Measurements from ENCODE around the gene ARHGAP5.

The ARHGAP5 gene, protein sequence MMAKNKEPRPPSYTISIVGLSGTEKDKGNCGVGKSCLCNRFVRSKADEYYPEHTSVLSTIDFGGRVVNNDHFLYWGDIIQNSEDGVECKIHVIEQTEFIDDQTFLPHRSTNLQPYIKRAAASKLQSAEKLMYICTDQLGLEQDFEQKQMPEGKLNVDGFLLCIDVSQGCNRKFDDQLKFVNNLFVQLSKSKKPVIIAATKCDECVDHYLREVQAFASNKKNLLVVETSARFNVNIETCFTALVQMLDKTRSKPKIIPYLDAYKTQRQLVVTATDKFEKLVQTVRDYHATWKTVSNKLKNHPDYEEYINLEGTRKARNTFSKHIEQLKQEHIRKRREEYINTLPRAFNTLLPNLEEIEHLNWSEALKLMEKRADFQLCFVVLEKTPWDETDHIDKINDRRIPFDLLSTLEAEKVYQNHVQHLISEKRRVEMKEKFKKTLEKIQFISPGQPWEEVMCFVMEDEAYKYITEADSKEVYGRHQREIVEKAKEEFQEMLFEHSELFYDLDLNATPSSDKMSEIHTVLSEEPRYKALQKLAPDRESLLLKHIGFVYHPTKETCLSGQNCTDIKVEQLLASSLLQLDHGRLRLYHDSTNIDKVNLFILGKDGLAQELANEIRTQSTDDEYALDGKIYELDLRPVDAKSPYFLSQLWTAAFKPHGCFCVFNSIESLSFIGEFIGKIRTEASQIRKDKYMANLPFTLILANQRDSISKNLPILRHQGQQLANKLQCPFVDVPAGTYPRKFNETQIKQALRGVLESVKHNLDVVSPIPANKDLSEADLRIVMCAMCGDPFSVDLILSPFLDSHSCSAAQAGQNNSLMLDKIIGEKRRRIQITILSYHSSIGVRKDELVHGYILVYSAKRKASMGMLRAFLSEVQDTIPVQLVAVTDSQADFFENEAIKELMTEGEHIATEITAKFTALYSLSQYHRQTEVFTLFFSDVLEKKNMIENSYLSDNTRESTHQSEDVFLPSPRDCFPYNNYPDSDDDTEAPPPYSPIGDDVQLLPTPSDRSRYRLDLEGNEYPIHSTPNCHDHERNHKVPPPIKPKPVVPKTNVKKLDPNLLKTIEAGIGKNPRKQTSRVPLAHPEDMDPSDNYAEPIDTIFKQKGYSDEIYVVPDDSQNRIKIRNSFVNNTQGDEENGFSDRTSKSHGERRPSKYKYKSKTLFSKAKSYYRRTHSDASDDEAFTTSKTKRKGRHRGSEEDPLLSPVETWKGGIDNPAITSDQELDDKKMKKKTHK (N-terminal part only)

DNA sequence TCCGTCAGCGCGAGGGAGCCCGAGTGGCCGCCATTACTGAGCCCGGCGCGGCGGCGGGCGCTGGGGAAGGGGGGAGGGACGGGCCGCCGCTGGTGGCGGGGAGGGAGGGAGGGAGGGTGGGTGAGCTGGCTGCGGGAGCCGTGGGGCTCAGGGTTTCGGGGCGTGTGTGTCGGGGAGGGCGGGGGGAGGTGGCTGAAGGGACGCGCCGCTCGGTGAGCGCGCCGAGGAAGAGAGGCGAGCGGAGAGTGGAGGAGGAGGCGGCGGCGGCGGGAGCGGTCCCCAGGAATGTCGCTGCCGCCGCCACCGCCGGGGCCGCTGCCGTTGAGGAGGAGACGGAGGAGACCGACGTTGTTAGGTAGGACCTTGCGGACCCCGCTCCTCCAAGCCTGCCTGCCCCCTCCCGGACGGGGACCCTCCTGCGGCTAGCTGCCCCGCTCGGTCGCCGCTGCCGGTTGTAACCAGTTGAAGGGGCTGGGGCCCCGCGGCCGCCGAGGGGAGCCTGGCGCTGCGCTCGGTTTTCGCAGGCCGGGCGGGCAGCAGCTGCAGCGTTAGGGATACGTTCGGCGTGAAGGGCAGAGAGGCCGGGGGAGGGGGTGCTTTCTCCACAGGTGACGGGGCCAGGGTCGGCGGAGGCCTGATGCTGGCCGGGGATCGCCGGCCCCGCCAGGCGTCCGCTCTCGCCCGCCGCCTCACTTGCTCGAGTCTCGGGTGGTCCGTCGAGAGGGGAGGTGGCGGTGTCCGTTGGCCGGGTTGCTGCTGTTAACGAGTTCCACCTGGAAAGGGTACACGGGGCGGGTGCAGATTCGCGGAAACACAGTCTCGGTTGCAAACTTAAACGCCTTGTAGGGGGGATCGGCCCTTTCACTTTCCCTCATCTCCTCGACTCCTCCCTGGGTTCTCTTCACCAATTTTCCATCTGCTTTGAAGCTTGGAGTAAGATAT, at the start of gene ARHGAP5:
ARHGAP5 (plus strand) TSS at position 224 of the 942 bp plus-strand sequence. CDS start 13,366 bp downstream, outside the sequence.
- Histone ChIP-seq H3K27me3 (ENCODE audit: control insufficient read depth, insufficient read depth, low read length) (peaks cover 4% of the 10 kb centered on the region), H3K4me3 (ENCODE audit: low read length) (peak within 1 kb of the TSS; percentile 94), H3K4me1 (ENCODE audit: control insufficient read depth, low read depth, low read length) (peaks cover 29% of the 10 kb centered on the region), H3K27ac (ENCODE audit: low read length) (peak within 1 kb of the TSS; percentile 72), H3K9ac (ENCODE audit: low read length) (peak within 1 kb of the TSS; percentile 89), H3K36me3 (ENCODE audit: control insufficient read depth, low read depth, low read length) (no peaks in the 10 kb centered on the region), H3K9me3 (ENCODE audit: control insufficient read depth, low read depth, low read length) (no peaks in the 10 kb centered on the region)

GRCh38 chr14:32028599-32028998, 48.5 kb upstream of the ARHGAP5 start:
- no peak overlapping the region for H3K27ac ChIP-seq (ENCODE audit: low read length)

DNA sequence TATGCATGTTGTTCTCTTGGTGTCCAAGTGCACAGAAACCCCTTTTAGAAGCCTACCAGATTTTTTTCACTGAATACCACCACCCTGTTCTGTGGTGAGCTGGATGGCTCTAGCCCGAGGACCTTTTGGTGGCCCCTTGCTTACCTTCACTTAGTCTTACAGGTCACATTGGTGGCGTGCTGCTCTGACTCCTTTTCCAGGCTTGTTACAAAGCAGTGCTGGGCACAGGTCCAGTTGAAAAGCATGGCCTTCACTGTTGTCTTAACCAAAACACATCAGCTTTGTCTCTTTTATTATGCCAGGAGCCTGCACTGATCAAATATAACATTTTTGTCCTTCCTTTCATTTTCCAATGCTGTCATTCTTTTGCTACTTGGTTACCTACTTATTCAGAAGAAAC, 43.6 kb upstream of the ARHGAP5 start:
- no peaks in the 10 kb centered on the region for H3K27me3 ChIP-seq (ENCODE audit: control insufficient read depth, insufficient read depth, low read length)
- no peak overlapping the region for H3K27ac ChIP-seq (ENCODE audit: low read length)
- no peaks in the 10 kb centered on the region for H3K36me3 ChIP-seq (ENCODE audit: control insufficient read depth, low read depth, low read length)
- H3K4me3 ChIP-seq (ENCODE audit: low read length), result no peak overlapping the region
- no peak overlapping the region for H3K9ac ChIP-seq (ENCODE audit: low read length)
- no peaks in the 10 kb centered on the region for H3K4me1 ChIP-seq (ENCODE audit: control insufficient read depth, low read depth, low read length)
- no peaks in the 10 kb centered on the region for H3K9me3 ChIP-seq (ENCODE audit: control insufficient read depth, low read depth, low read length)

More at GRCh38 chr14:32028599-32028998, 48.5 kb upstream of the ARHGAP5 start:
- Histone ChIP-seq H3K9me3 (ENCODE audit: control insufficient read depth, low read depth, low read length) (no peaks in the 10 kb centered on the region), H3K9ac (ENCODE audit: low read length) (no peak overlapping the region), H3K27me3 (ENCODE audit: control insufficient read depth, insufficient read depth, low read length) (no peaks in the 10 kb centered on the region), H3K36me3 (ENCODE audit: control insufficient read depth, low read depth, low read length) (no peaks in the 10 kb centered on the region), H3K4me3 (ENCODE audit: low read length) (no peak overlapping the region), H3K4me1 (ENCODE audit: control insufficient read depth, low read depth, low read length) (no peaks in the 10 kb centered on the region)

GRCh38 chr14:32038876-32039275, 38.2 kb upstream of the ARHGAP5 start:
- H3K36me3 ChIP-seq (ENCODE audit: control insufficient read depth, low read depth, low read length), result no peaks in the 10 kb centered on the region
- no peak overlapping the region for H3K27ac ChIP-seq (ENCODE audit: low read length)
- no peaks in the 10 kb centered on the region for H3K9me3 ChIP-seq (ENCODE audit: control insufficient read depth, low read depth, low read length)
- no peaks in the 10 kb centered on the region for H3K4me1 ChIP-seq (ENCODE audit: control insufficient read depth, low read depth, low read length)
- no peak overlapping the region for H3K4me3 ChIP-seq (ENCODE audit: low read length)
- no peak overlapping the region for H3K9ac ChIP-seq (ENCODE audit: low read length)
- H3K27me3 ChIP-seq (ENCODE audit: control insufficient read depth, insufficient read depth, low read length), result no peaks in the 10 kb centered on the region

GRCh38 chr14:32039401-32040030, 37.6 kb upstream of the ARHGAP5 start:
- Histone ChIP-seq H3K27me3 (ENCODE audit: control insufficient read depth, insufficient read depth, low read length) (no peaks in the 10 kb centered on the region), H3K27ac (ENCODE audit: low read length) (no peak overlapping the region), H3K36me3 (ENCODE audit: control insufficient read depth, low read depth, low read length) (no peaks in the 10 kb centered on the region), H3K4me1 (ENCODE audit: control insufficient read depth, low read depth, low read length) (no peaks in the 10 kb centered on the region), H3K9ac (ENCODE audit: low read length) (no peak overlapping the region), H3K9me3 (ENCODE audit: control insufficient read depth, low read depth, low read length) (no peaks in the 10 kb centered on the region), H3K4me3 (ENCODE audit: low read length) (no peak overlapping the region)

DNA sequence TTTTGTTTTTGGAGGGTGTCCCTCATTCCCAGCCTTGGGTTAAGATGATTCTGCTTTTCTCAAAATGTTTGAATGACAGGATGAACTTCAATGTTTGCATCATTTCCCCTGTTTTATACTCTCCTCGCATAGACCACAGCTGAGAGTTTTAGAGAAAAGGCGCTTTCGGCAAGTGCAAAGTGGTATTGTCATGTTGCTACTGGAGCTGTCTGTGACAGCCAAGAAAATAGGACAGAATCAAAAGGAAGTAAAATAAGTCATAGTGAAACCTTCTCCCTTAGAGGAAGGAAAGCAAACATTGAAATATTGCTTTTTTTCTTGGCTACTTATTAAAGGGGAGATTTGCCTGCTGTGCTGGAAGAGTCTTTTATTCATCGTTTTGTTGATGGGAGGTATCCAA, 33.5 kb upstream of the ARHGAP5 start:
- no peaks in the 10 kb centered on the region for H3K36me3 ChIP-seq (ENCODE audit: control insufficient read depth, low read depth, low read length)
- no peak overlapping the region for H3K27ac ChIP-seq (ENCODE audit: low read length)
- H3K4me1 ChIP-seq (ENCODE audit: control insufficient read depth, low read depth, low read length), result no peaks in the 10 kb centered on the region
- no peaks in the 10 kb centered on the region for H3K9me3 ChIP-seq (ENCODE audit: control insufficient read depth, low read depth, low read length)
- H3K9ac ChIP-seq (ENCODE audit: low read length), result no peak overlapping the region
- H3K27me3 ChIP-seq (ENCODE audit: control insufficient read depth, insufficient read depth, low read length), result no peaks in the 10 kb centered on the region
- no peak overlapping the region for H3K4me3 ChIP-seq (ENCODE audit: low read length)

DNA sequence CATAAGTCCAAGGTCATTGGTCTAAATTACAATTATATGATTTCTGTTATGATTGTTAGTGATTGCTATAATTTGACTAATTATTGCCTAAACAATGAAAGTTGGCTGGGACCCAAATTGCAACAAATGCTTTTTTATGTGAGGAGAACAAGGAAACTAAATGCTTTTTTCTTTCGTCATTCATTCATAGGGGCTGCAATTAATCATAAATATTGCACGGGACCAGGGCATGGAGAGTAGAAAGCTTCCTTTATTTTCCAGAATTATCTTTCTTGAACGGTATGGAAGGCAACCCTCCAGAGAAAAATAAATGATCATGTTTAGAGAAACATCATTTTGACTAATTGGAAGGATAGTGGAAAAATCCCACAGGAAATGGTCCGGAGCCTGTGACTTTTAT, 32.6 kb upstream of the ARHGAP5 start:
- H3K4me3 ChIP-seq (ENCODE audit: low read length), result no peak overlapping the region
- no peaks in the 10 kb centered on the region for H3K4me1 ChIP-seq (ENCODE audit: control insufficient read depth, low read depth, low read length)
- no peak overlapping the region for H3K9ac ChIP-seq (ENCODE audit: low read length)
- H3K27me3 ChIP-seq (ENCODE audit: control insufficient read depth, insufficient read depth, low read length), result no peaks in the 10 kb centered on the region
- H3K9me3 ChIP-seq (ENCODE audit: control insufficient read depth, low read depth, low read length), result no peaks in the 10 kb centered on the region
- H3K36me3 ChIP-seq (ENCODE audit: control insufficient read depth, low read depth, low read length), result no peaks in the 10 kb centered on the region
- no peak overlapping the region for H3K27ac ChIP-seq (ENCODE audit: low read length)

- Histone ChIP-seq H3K27me3 (ENCODE audit: control insufficient read depth, insufficient read depth, low read length) (no peaks in the 10 kb centered on the region), H3K4me3 (ENCODE audit: low read length) (no peak overlapping the region), H3K9ac (ENCODE audit: low read length) (no peak overlapping the region), H3K9me3 (ENCODE audit: control insufficient read depth, low read depth, low read length) (no peaks in the 10 kb centered on the region), H3K36me3 (ENCODE audit: control insufficient read depth, low read depth, low read length) (no peaks in the 10 kb centered on the region), H3K4me1 (ENCODE audit: control insufficient read depth, low read depth, low read length) (no peaks in the 10 kb centered on the region), H3K27ac (ENCODE audit: low read length) (no peak overlapping the region)
Measured at GRCh38 chr14:32047791-32048190, 29.3 kb upstream of the ARHGAP5 start.

DNA sequence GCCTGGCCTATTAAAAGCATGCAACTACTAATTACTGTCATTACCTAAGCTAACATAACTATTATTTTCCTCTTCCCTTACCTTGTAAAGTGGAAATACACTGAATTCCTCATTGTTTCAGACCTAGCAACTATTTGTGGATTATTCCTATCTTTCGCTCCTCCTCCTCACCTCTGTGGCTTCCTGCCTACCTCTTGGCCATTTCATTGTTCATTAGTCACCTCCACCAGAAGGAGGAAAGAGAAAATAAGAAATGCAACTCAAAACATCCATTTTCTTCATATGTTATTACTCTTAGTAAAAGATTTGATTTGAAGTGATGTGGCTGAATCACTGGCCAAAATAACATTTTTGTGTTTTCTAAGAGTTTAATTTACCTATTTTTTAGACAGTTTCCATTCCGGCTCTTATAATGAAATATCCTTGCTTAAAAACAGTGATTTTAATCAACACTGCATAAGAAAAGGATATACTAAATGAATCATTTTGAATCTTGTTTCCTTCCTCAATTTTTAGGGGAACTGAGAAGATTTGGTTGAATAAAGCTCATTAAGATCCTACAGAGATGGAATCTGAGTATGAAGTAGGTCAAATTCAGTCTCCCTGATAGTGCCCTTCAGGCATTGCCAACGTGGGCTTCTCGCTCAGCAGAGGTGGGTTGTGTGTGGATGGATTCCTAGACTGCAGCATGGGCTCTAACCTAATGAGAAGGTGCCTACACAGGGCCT, 27.6 kb upstream of the ARHGAP5 start:
- Histone ChIP-seq H3K27me3 (ENCODE audit: control insufficient read depth, insufficient read depth, low read length) (no peaks in the 10 kb centered on the region), H3K36me3 (ENCODE audit: control insufficient read depth, low read depth, low read length) (no peaks in the 10 kb centered on the region), H3K9ac (ENCODE audit: low read length) (no peak overlapping the region), H3K4me3 (ENCODE audit: low read length) (no peak overlapping the region), H3K27ac (ENCODE audit: low read length) (no peak overlapping the region), H3K4me1 (ENCODE audit: control insufficient read depth, low read depth, low read length) (no peaks in the 10 kb centered on the region), H3K9me3 (ENCODE audit: control insufficient read depth, low read depth, low read length) (no peaks in the 10 kb centered on the region)

DNA sequence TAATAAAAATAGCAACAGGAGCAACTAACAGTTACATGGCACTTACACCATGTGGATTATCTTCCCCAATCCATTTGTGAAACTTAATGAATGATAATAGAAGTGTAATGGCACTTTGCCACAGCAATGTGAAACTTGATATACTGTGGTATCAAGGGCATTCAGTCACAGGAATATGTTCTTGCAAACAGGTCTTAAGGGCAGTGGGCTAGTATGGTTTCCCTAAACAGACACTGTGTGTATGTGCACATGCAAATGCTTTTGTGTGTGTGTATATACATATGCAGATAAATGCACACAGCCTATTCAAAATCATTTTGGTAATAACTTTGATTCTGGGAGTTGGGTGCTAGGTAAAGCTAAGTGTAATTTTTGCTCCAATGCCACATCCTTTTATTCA, 26.2 kb upstream of the ARHGAP5 start:
- no peak overlapping the region for H3K27ac ChIP-seq (ENCODE audit: low read length)
- H3K4me3 ChIP-seq (ENCODE audit: low read length), result no peak overlapping the region
- H3K4me1 ChIP-seq (ENCODE audit: control insufficient read depth, low read depth, low read length), result no peaks in the 10 kb centered on the region
- H3K36me3 ChIP-seq (ENCODE audit: control insufficient read depth, low read depth, low read length), result no peaks in the 10 kb centered on the region
- no peaks in the 10 kb centered on the region for H3K27me3 ChIP-seq (ENCODE audit: control insufficient read depth, insufficient read depth, low read length)
- no peaks in the 10 kb centered on the region for H3K9me3 ChIP-seq (ENCODE audit: control insufficient read depth, low read depth, low read length)
- no peak overlapping the region for H3K9ac ChIP-seq (ENCODE audit: low read length)
